ENCODE data around the gene PPP1R3E. TPM values are rescaled to one million over a fixed set of nuclear protein-coding genes. Genes with fewer than 3 reads are reported as not detected.

Gene PPP1R3E
- total and polyA plus RNA-seq, 2 donors (not counting 1 experiment from before 2014, with no cell fraction given) = 2.6 to 6.0 TPM

DNA sequence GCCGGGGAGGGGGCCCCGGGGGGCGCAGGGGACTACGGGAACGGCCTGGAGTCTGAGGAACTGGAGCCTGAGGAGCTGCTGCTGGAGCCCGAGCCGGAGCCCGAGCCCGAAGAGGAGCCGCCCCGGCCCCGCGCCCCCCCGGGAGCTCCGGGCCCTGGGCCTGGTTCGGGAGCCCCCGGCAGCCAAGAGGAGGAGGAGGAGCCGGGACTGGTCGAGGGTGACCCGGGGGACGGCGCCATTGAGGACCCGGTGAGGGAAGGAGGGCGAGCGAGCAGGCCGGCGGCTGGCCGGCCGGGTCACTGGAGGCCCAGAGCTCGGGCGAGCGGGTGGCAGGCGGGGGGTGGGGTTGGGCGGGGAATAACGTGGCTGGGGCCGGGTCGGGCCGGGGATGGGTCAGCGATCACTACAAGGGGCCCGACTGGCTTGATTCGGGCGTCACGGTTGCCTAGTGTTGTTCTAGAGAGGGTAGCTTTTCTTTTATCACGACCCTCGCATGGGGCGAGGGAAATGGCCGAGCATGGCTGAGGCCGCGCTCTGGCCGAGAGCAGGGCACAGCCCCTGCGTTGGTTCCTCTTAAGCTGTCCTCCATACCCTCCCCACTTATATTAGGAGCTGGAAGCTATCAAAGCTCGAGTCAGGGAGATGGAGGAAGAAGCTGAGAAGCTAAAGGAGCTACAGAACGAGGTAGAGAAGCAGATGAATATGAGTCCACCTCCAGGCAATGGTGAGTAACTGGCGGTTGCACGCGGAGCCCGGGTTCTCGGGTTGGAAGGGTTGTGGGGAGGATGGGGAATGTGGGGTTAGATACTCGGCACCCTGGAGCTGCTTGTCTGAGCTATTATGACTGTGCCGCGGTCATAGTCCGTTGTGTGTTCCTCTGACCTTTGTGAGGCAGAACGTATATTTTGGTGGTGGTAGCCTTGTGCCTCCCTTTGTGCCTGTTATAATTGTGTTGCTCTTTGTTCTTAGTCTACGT is 19.2 kb upstream of the PPP1R3E start:
- DNase-seq (ENCODE audit: low read depth in 2 of 2) = peak; percentile 41 to 59
- Histone ChIP-seq H3K27ac (ENCODE audit: insufficient read depth, low read length) (peak overlapping the region; percentile 92), H3K4me3 (replicated peaks in 1 of 4; ENCODE audit: control extremely low read depth in 1 of 4, insufficient read depth in 1 of 4, low read depth in 3 of 4, low read length in 4 of 4) (peak overlapping the region; percentile 92 to 98 (median 94)), H3K79me2 (ENCODE audit: control insufficient read depth, insufficient read depth, low read length) (peaks cover 22% of the 10 kb centered on the region), H3K4me2 (ENCODE audit: extremely low read depth, insufficient read depth, low read length) (peak overlapping the region; percentile 99), H3K9ac (ENCODE audit: insufficient read depth, low read length) (peak overlapping the region; percentile 90), H2AFZ (ENCODE audit: low read length) (no peak overlapping the region), H4K20me1 (ENCODE audit: control insufficient read depth, extremely low read depth, insufficient read depth, low read length) (no peaks in the 10 kb centered on the region), H3K4me1 (ENCODE audit: control insufficient read depth, extremely low read depth, insufficient read depth, low read length) (peaks cover 4% of the 10 kb centered on the region), H3K27me3 (ENCODE audit: control insufficient read depth, insufficient read depth, low read length) (no peaks in the 10 kb centered on the region), H3K9me3 (ENCODE audit: control insufficient read depth, insufficient read depth, low read depth, low read length) (no peaks in the 10 kb centered on the region), H3K36me3 (ENCODE audit: control insufficient read depth, insufficient read depth, low read length) (peaks cover 13% of the 10 kb centered on the region)
- TF ChIP-seq, protein P1, sequence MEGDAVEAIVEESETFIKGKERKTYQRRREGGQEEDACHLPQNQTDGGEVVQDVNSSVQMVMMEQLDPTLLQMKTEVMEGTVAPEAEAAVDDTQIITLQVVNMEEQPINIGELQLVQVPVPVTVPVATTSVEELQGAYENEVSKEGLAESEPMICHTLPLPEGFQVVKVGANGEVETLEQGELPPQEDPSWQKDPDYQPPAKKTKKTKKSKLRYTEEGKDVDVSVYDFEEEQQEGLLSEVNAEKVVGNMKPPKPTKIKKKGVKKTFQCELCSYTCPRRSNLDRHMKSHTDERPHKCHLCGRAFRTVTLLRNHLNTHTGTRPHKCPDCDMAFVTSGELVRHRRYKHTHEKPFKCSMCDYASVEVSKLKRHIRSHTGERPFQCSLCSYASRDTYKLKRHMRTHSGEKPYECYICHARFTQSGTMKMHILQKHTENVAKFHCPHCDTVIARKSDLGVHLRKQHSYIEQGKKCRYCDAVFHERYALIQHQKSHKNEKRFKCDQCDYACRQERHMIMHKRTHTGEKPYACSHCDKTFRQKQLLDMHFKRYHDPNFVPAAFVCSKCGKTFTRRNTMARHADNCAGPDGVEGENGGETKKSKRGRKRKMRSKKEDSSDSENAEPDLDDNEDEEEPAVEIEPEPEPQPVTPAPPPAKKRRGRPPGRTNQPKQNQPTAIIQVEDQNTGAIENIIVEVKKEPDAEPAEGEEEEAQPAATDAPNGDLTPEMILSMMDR (conservative IDR thresholded peaks at IDR 0.05 in 1 of 2, IDR thresholded peaks at IDR 0.05 in 1 of 2; ENCODE audit: low read depth in 1 of 2, low read length in 2 of 2) = no peak
- no peak for TF ChIP-seq EZH2 (IDR thresholded peaks at IDR 0.05; ENCODE audit: low read length, missing control alignments)

DNA sequence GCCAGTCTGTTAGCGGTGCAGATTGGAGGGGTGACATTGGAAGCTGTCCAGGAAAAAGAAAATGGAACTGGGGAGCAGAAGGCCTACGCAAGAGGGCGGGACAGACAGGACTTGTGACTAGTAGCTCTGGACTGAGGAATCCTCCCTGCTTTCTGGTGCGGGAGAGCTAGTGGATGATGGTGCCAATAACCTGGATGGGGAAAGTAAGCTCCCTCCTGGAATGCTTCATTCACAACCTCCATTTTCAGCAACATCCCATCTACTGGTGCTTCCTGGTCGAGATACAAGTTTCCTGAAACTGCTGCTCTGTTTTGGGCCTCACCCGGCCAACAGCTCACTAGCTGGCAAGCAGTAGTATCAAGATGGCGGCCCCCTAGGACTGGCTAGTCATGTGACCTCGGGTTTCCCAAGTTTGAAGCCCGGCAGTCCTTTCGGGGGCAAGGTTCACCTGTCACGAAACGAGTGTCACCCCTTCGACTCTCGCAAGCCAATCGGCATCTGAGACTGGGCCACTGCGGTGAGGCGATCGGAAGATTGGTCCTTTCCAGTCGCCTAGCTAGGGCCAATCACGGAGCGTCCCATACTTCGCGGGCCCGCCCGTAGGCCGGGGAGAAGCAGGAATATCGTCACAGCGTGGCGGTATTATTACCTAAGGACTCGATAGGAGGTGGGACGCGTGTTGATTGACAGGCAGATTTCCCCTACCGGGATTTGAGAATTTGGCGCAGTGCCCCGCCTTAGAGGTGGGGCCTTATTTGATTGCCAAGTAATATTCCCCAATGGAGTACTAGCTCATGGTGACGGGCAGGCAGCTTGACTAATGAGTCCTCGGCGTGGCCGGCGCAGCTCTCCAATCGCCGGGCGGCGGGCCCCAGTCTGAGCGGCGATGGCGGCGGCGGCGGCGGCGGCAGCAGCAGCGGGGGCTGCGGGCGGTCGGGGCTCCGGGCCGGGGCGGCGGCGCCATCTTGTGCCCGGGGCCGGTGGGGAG is 18.2 kb upstream of the PPP1R3E start, which contains the start of gene PABPN1:
Gene PABPN1, plus strand, starts transcription at position 874 of the 988 bp plus-strand sequence. Its CDS starts 13 bp downstream, at position 887.
- Histone ChIP-seq H3K79me2 (ENCODE audit: control insufficient read depth, insufficient read depth, low read length) (peaks cover 22% of the 10 kb centered on the region), H3K36me3 (ENCODE audit: control insufficient read depth, insufficient read depth, low read length) (peaks cover 13% of the 10 kb centered on the region), H3K4me1 (ENCODE audit: control insufficient read depth, extremely low read depth, insufficient read depth, low read length) (peaks cover 4% of the 10 kb centered on the region)

More for the DNA sequence above, 18.2 kb upstream of the PPP1R3E start, which contains the start of gene PABPN1:
- peak; percentile 100 for DNase-seq (ENCODE audit: low read depth in 2 of 2)
- Histone ChIP-seq H3K27me3 (ENCODE audit: control insufficient read depth, insufficient read depth, low read length) (no peaks in the 10 kb centered on the region), H3K4me3 (replicated peaks in 1 of 4; ENCODE audit: control extremely low read depth in 1 of 4, insufficient read depth in 1 of 4, low read depth in 3 of 4, low read length in 4 of 4) (peak within 1 kb of the TSS; percentile 92 to 98 (median 94)), H3K9me3 (ENCODE audit: control insufficient read depth, insufficient read depth, low read depth, low read length) (no peaks in the 10 kb centered on the region), H3K4me2 (ENCODE audit: extremely low read depth, insufficient read depth, low read length) (peak within 1 kb of the TSS; percentile 99), H2AFZ (ENCODE audit: low read length) (peak within 1 kb of the TSS; percentile 91), H3K27ac (ENCODE audit: insufficient read depth, low read length) (peak within 1 kb of the TSS; percentile 92), H4K20me1 (ENCODE audit: control insufficient read depth, extremely low read depth, insufficient read depth, low read length) (no peaks in the 10 kb centered on the region), H3K9ac (ENCODE audit: insufficient read depth, low read length) (peak within 1 kb of the TSS; percentile 90)
- TF ChIP-seq EZH2 (IDR thresholded peaks at IDR 0.05; ENCODE audit: low read length, missing control alignments) = no peak
- TF ChIP-seq, protein P1 (conservative IDR thresholded peaks at IDR 0.05 in 1 of 2, IDR thresholded peaks at IDR 0.05 in 1 of 2; ENCODE audit: low read depth in 1 of 2, low read length in 2 of 2) = no peak

Data from fibroblast of lung (primary cell).